Measurements from ENCODE around the gene ADAMTSL4.
"Not testable (repeated sequence)": the region's sequence is repeated elsewhere in the genome, so short reads cannot be mapped to it uniquely, and the experiment has no call there.

The ADAMTSL4 gene

GRCh38 chr1:150555198-150555970, 6.2 kb downstream of the ADAMTSL4 start:
- no peak for DNase-seq

GRCh38 chr1:150555971-150556865, 7.0 kb downstream of the ADAMTSL4 start:
- no peak for DNase-seq

GRCh38 chr1:150557065-150557600, 7.9 kb downstream of the ADAMTSL4 start:
- DNase-seq = no peak

- DNase-seq = no peak
These were observed 8.6 kb downstream of the ADAMTSL4 start for GRCh38 chr1:150557813-150558212.

GRCh38 chr1:150558303-150558704, 9.1 kb downstream of the ADAMTSL4 start:
- DNase-seq = no peak

GRCh38 chr1:150558761-150559655, 9.8 kb downstream of the ADAMTSL4 start:
- peak in 18 of 51 donors; percentile 11 to 46 (median 26) for DNase-seq

- DNase-seq = no peak
These were observed 10.4 kb downstream of the ADAMTSL4 start for GRCh38 chr1:150559656-150560010.

GRCh38 chr1:150560011-150560438, 10.8 kb downstream of the ADAMTSL4 start:
- peak in 37 of 51 donors; percentile 8 to 73 (median 33) for DNase-seq

GRCh38 chr1:150560576-150561253, 11.5 kb downstream of the ADAMTSL4 start:
- peak in 47 of 51 donors; percentile 47 to 91 (median 78) for DNase-seq

- DNase-seq = peak in 50 of 51 donors; percentile 54 to 95 (median 81)
These were observed 12.2 kb downstream of the ADAMTSL4 start for GRCh38 chr1:150561254-150561973.

GRCh38 chr1:150561974-150562445, 12.8 kb downstream of the ADAMTSL4 start:
- peak in 47 of 51 donors; percentile 26 to 88 (median 62) for DNase-seq

GRCh38 chr1:150562446-150563339, 13.5 kb downstream of the ADAMTSL4 start:
- peak in 1 of 51 donors; percentile 47 for DNase-seq

GRCh38 chr1:150563340-150564038, 14.3 kb downstream of the ADAMTSL4 start:
- peak in 1 of 51 donors; percentile 15 for DNase-seq

- DNase-seq = no peak
These were observed 15.1 kb downstream of the ADAMTSL4 start for GRCh38 chr1:150564051-150564991.

- DNase-seq = not testable (repeated sequence)
These were observed 16.2 kb downstream of the ADAMTSL4 start for GRCh38 chr1:150565240-150565991.
